Measurements from ENCODE around the gene BCOR. TPM values are rescaled to one million over a fixed set of nuclear protein-coding genes. Genes with fewer than 3 reads are reported as not detected.

BCOR gene
- total and polyA plus RNA-seq, 2 of the 4 experiments (the other 2 are of a cell fraction): 7.5 to 9.0 TPM

DNA sequence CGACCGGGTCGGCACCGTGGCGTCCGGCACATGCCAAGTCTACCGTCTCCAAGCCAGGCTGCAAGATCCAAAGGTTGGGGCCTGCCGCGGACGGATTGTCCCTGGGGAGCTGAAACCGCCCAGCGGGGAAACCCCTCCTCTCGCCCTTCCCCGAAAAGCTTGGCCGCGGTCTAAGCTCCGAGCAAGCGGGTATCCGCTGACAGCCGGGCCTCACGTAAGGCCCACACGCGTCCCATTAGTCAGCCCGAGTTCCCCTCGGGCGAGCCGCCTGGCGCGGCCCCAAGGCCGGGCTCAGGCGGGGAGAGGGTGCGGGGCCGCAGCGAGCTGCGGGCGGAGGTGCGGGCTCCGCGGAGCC lies 6.8 kb upstream of the BCOR start:
- peak overlapping the region; percentile 54; the same call in 1 of the 2 replicates for H3K4me2 ChIP-seq (ENCODE audit: low read depth, low read length)
- H3K27ac ChIP-seq (ENCODE audit: insufficient read depth, low read length): peak overlapping the region; percentile 37; the same call in 1 of the 2 replicates
- no peaks in the 10 kb centered on the region for H4K20me1 ChIP-seq (ENCODE audit: insufficient read depth, low read length)
- H2BK120ac ChIP-seq (ENCODE audit: low read depth, low read length): no peak overlapping the region
- peak; percentile 24 for ATAC-seq (ENCODE audit: low read depth)
- H2BK5ac ChIP-seq (ENCODE audit: low read depth, low read length, poor library complexity, severe bottlenecking): peak overlapping the region; percentile 27
- H2BK20ac ChIP-seq (ENCODE audit: low read depth, low read length): no peak overlapping the region
- TF ChIP-seq SMC3 (IDR thresholded peaks at IDR 0.05; ENCODE audit: low read depth, low read length) (no peak), USF2 (IDR thresholded peaks at IDR 0.05; ENCODE audit: low read depth, low read length) (no peak), CEBPB (IDR thresholded peaks at IDR 0.05; ENCODE audit: low read depth, low read length) (no peak), POLR2A (IDR thresholded peaks at IDR 0.05; ENCODE audit: low read depth, low read length) (no peak), FOS (IDR thresholded peaks at IDR 0.05; ENCODE audit: low read depth, low read length) (no peak), RFX5 (IDR thresholded peaks at IDR 0.05; ENCODE audit: low read depth, low read length) (no peak), BHLHE40 (IDR thresholded peaks at IDR 0.05; ENCODE audit: low read depth, low read length) (no peak), NFE2L2 (IDR thresholded peaks at IDR 0.05; ENCODE audit: low read depth, low read length) (no peak), ELK1 (IDR thresholded peaks at IDR 0.05; ENCODE audit: borderline replicate concordance, low read depth, low read length) (no peak), CHD1 (IDR thresholded peaks at IDR 0.05; ENCODE audit: low read depth, low read length) (no peak), MXI1 (IDR thresholded peaks at IDR 0.05; ENCODE audit: borderline replicate concordance, low read depth, low read length) (peak; percentile 42; the same call in 1 of the 2 replicates), MAZ (IDR thresholded peaks at IDR 0.05; ENCODE audit: borderline replicate concordance, low read depth, low read length) (peak; percentile 43; the same call in 1 of the 2 replicates)
- no peak overlapping the region for H3K18ac ChIP-seq (ENCODE audit: low read depth, low read length)
- dilution Hi-C loops (cut with HindIII; ENCODE audit: low sequenced_read_pairs, unreplicated experiment): no loop called here
- H3K56ac ChIP-seq (ENCODE audit: extremely low read depth, insufficient read depth, low read length): no peak overlapping the region
- H3K9me1 ChIP-seq (ENCODE audit: insufficient read depth, low read length): no peaks in the 10 kb centered on the region
- H2AFZ ChIP-seq (replicated peaks; ENCODE audit: low read length, poor library complexity): peak overlapping the region; percentile 68
- in situ Hi-C loops (cut with MboI; ENCODE audit: low sequenced_read_pairs): no loop called here
- peak overlapping the region; percentile 38 for H3K4me3 ChIP-seq (ENCODE audit: insufficient read depth, low read depth, low read length)
- intact Hi-C loops (cut with micrococcal nuclease): no loop called here
- H3K9me3 ChIP-seq (ENCODE audit: control insufficient read depth, insufficient read depth, low read length): no peaks in the 10 kb centered on the region
- no peak overlapping the region for H3K9ac ChIP-seq (ENCODE audit: low read depth, low read length)
- H2AK9ac ChIP-seq (replicated peaks; ENCODE audit: low read depth, low read length, poor library complexity): peak overlapping the region; percentile 71
- no peak overlapping the region for H4K91ac ChIP-seq (ENCODE audit: insufficient read depth, low read depth, low read length)
- no peak overlapping the region for H4K8ac ChIP-seq (ENCODE audit: low read depth in 2 of 2, low read length in 2 of 2)
- H3K79me1 ChIP-seq (ENCODE audit: low read depth in 1 of 2, low read length in 2 of 2): no peaks in the 10 kb centered on the region; a peak in 1 of 4 replicates
- no peak overlapping the region for H3K14ac ChIP-seq (replicated peaks; ENCODE audit: low read depth, low read length)
- no peak overlapping the region for H3K4ac ChIP-seq (ENCODE audit: low read depth, low read length)
- no peak overlapping the region for H4K5ac ChIP-seq (ENCODE audit: low read depth, low read length)
- no peak overlapping the region for H3K23ac ChIP-seq (ENCODE audit: low read depth, low read length)
- no peaks in the 10 kb centered on the region for H3K36me3 ChIP-seq (ENCODE audit: control insufficient read depth, insufficient read depth, low read length)
- H3K4me1 ChIP-seq (ENCODE audit: control insufficient read depth, insufficient read depth, low read length): peaks cover 8% of the 10 kb centered on the region; the same call in 1 of the 2 replicates
- BruUV-seq (replicated peaks): no TSS peak
- H2AK5ac ChIP-seq (ENCODE audit: low read depth, low read length): no peak overlapping the region
- ChIA-PET CTCF (interaction anchor here (0.6 kb wide), 1 partner anchor 84 kb away, joined by 6 read pairs; no protein-coding TSS in a partner anchor), POLR2A (ENCODE audit: unreplicated experiment) (no interaction called here)
- H3K27me3 ChIP-seq (ENCODE audit: control insufficient read depth, insufficient read depth, low read length): peaks cover 4% of the 10 kb centered on the region; the same call in 1 of the 2 replicates
- 11% methylated on average over 24 of the region's 39 CpGs; no CpG with 5 or more reads in 1 of the 2 experiments for WGBS, 2 experiments (ENCODE audit: extremely low coverage in 2 of 2, insufficient read length in 1 of 2)
- no peak overlapping the region for H2BK15ac ChIP-seq (ENCODE audit: low read depth, low read length)
- peak; percentile 67 for DNase-seq
